HepG2 (cell line): ENCODE results near the gene MC1R. TPM values are rescaled to one million over a fixed set of nuclear protein-coding genes. Genes with fewer than 3 reads are reported as not detected.

Experiments used
- ATAC-seq: fragments of 200-7000 bp; cut with Tn5 transposase; 3 replicates; pipeline ENCODE4 v1.9.1; 2020; ENCODE audit warnings: mild to moderate bottlenecking, moderate library complexity
- BruUV-seq: library from RNA; stranded (reverse); fragments of 400-500 nt; replicated peaks from 2 replicates; lab custom pipeline; 2021; lab: Mats Ljungman, UMichigan
- CTCF ChIA-PET: fragments of 300-600 bp; formaldehyde crosslinking; extraction: SDS; loops from one replicate; lab custom pipeline; 2021; ENCODE audit warnings: low total read pairs, inconsistent platforms, low intra/inter-chr PET ratio; lab: Yijun Ruan, JAX
- POLR2A ChIA-PET: fragments of 350-600 bp; sonication (Branson Sonifier 250); formaldehyde crosslinking; loops from one replicate; lab custom pipeline; 2020; ENCODE audit warnings: antibody characterized with exemption, inconsistent platforms; lab: Yijun Ruan, JAX
- DNase-seq: peaks from one replicate; pipeline ENCODE4 v3.0.0-alpha.2; 2015; ENCODE audit warnings: low spot score
- FAIRE-seq: peaks from 3 replicates; lab custom pipeline; 2011; peaks lifted over from hg19 to GRCh38; lab: Jason Lieb, UNC
- H2AFZ ChIP-seq: one replicate; pipeline ENCODE4 v1.6.1; 2011; ENCODE audit warnings: low read length, inconsistent platforms
- H3K27ac ChIP-seq: fragments of 300-600 bp; 3 replicates; pipeline ENCODE4 v1.8.0; 2011; ENCODE audit warnings: mixed run types, mild to moderate bottlenecking, mixed read lengths, low read length, inconsistent platforms; ENCODE audit not compliant: insufficient read depth; ENCODE audit errors: extremely low read length
- H3K27me3 ChIP-seq, 2 experiments: fragments of 200-600 bp in 1 of 2; 2 replicates in 1 of 2; 3 replicates in 1 of 2; pipeline versions ENCODE4 v1.6.0 to v1.8.0; 2011; ENCODE audit warnings: low read length in 2 of 2, mild to moderate bottlenecking in 2 of 2, moderate library complexity in 2 of 2, inconsistent platforms in 1 of 2; ENCODE audit not compliant: insufficient read depth in 2 of 2, control insufficient read depth in 1 of 2
- H3K36me3 ChIP-seq, 2 experiments: fragments of 200-600 bp in 1 of 2; replicated peaks in 1 of 2; 2 replicates in 1 of 2; 3 replicates in 1 of 2; pipeline versions ENCODE4 v1.5.1 to v1.8.0; 2011; ENCODE audit warnings: low read length in 2 of 2, inconsistent platforms in 1 of 2; ENCODE audit not compliant: insufficient read depth in 2 of 2, control insufficient read depth in 1 of 2
- H3K4me1 ChIP-seq: 2 replicates; pipeline ENCODE4 v1.5.1; 2012; ENCODE audit warnings: low read length, inconsistent platforms; ENCODE audit not compliant: insufficient read depth
- H3K4me2 ChIP-seq: 2 replicates; pipeline ENCODE4 v1.6.0; 2011; ENCODE audit warnings: low read depth, low read length, inconsistent platforms
- H3K4me3 ChIP-seq, 3 experiments: fragments of 200-600 bp in 1 of 3; sonication (generic), shearing (Covaris generic) in 1 of 3; replicated peaks in 1 of 3; 2 replicates each; pipeline ENCODE4 v1.5.1; 2011 to 2016; ENCODE audit warnings: low read length in 3 of 3, inconsistent platforms in 2 of 3, low read depth in 2 of 3, mild to moderate bottlenecking in 2 of 3, control low read depth in 1 of 3, mixed read lengths in 1 of 3; ENCODE audit not compliant: insufficient read depth in 1 of 3
- H3K79me2 ChIP-seq: one replicate; pipeline ENCODE4 v1.6.1; 2011; ENCODE audit warnings: low read length, inconsistent platforms; ENCODE audit not compliant: insufficient read depth
- H3K9ac ChIP-seq: 2 replicates; pipeline ENCODE4 v1.6.0; 2011; ENCODE audit warnings: mild to moderate bottlenecking, low read depth, low read length, inconsistent platforms; ENCODE audit not compliant: insufficient read depth
- H3K9me3 ChIP-seq: 2 replicates; pipeline ENCODE4 v1.5.1; 2012; ENCODE audit warnings: mild to moderate bottlenecking, low read length
- H4K20me1 ChIP-seq: 2 replicates; pipeline ENCODE4 v1.6.0; 2011; ENCODE audit warnings: inconsistent platforms, mild to moderate bottlenecking, low read length, moderate library complexity; ENCODE audit not compliant: insufficient read depth
- AGO2 ChIP-seq: fragments of 200-400 bp; formaldehyde crosslinking; optimal IDR thresholded peaks from 2 replicates; pipeline ENCODE3; 2017; ENCODE audit warnings: mild to moderate bottlenecking, low read depth, low read length, moderate library complexity
- GATAD2A ChIP-seq: IDR thresholded peaks from 2 replicates; pipeline ENCODE4 v1.6.1; 2016
- NKX3-1 ChIP-seq: sonication (generic); formaldehyde crosslinking; IDR thresholded peaks from 2 replicates; pipeline ENCODE4 v1.5.0; 2020; ENCODE audit warnings: missing genetic modification reagents
- PAF1 ChIP-seq: IDR thresholded peaks from 2 replicates; pipeline ENCODE4 v1.6.1; 2016; ENCODE audit warnings: missing genetic modification reagents, missing compliant biosample characterization
- TBX3 ChIP-seq: fragments of 450-650 bp; IDR thresholded peaks from 2 replicates; pipeline ENCODE4 v1.6.1; 2017; ENCODE audit warnings: antibody characterized with exemption, mild to moderate bottlenecking, inconsistent platforms, borderline replicate concordance
- TFDP1 ChIP-seq: IDR thresholded peaks from 2 replicates; pipeline ENCODE4 v1.6.1; 2016; ENCODE audit warnings: missing compliant biosample characterization, missing genetic modification reagents, borderline replicate concordance
- ZNF263 ChIP-seq: sonication (generic); formaldehyde crosslinking; IDR thresholded peaks from 2 replicates; pipeline ENCODE4 v1.4.0; 2020; ENCODE audit warnings: missing genetic modification reagents
- WGBS: methylation state at CpG from one replicate; pipeline ENCODE4 v1.1.6; 2017; ENCODE audit warnings: low lambda C conversion rate; 5-methylcytosine and 5-hydroxymethylcytosine counted together
- in situ Hi-C: cut with HindIII; loops from 2 replicates; pipeline ENCODE4 v1.10.0; 2017; ENCODE audit warnings: low pct_unique_long_range_greater_than_20kb; ENCODE audit not compliant: extremely low pct_ligation_motif_present
- intact Hi-C: fragments of 100-400 bp; cut with micrococcal nuclease; formaldehyde crosslinking; loops from one replicate; pipeline ENCODE4 v1.10.0; 2022; ENCODE audit not compliant: unreplicated experiment
- polyA plus RNA-seq, 8 experiments: library from polyadenylated mRNA; depleted of rRNA in 3 of 8; stranded (reverse) in 7 of 8; unstranded in 1 of 8; fragments of >200 nt; fragmentation: Illumina TruSeq in 4 of 8; extraction: Trizol in 4 of 8; gene quantifications; 2 replicates each; pipeline versions ENCODE4 v1.2.1 to v1.2.3, GENCODE V29; 2011 to 2016; ENCODE audit warnings: low read depth in 4 of 8, missing spikeins in 1 of 8, mixed read lengths in 1 of 8; ENCODE audit not compliant: insufficient read depth in 1 of 8
- total RNA-seq, 5 experiments: library from RNA; depleted of rRNA; stranded (reverse); fragments of >200 nt; fragmentation: Illumina TruSeq; extraction: Trizol; gene quantifications; 2 replicates each; pipeline ENCODE4 v1.2.3, GENCODE V29; 2016; ENCODE audit warnings: low read depth in 1 of 5

The MC1R gene
- total and polyA plus RNA-seq, 2 of the 13 experiments (the other 11 are each of a cell fraction or from before 2014, with no cell fraction given) = 9.1 to 14.8 TPM

GRCh38 chr16:89912627-89913026 lies 6.0 kb upstream of the MC1R start:
- H3K27me3 ChIP-seq = no peaks in the 10 kb centered on the region
- FAIRE-seq = no peak
- no peaks in the 10 kb centered on the region; the same call in 1 of the 2 replicates for H4K20me1 ChIP-seq
- no peak for DNase-seq
- H3K36me3 ChIP-seq = peaks cover 2 to 12% of the 10 kb centered on the region in 2 experiments; a peak in 4 of 5 replicates
- no peak overlapping the region for H3K27ac ChIP-seq
- ATAC-seq = no peak
- POLR2A ChIA-PET = interaction anchor here (8.1 kb wide), 1 partner anchor 10 kb away, joined by 78 read pairs; the partner anchor contains the start of gene TUBB3
- H3K9ac ChIP-seq = no peak overlapping the region
- no TSS peak for BruUV-seq
- TF ChIP-seq ZNF263 (CRISPR knock-in tag) = peak; percentile 17; the same call in 1 of the 2 replicates
- TF ChIP-seq TBX3 = no peak
- TF ChIP-seq TFDP1 (CRISPR knock-in tag) = 0 out of 2 replicates have a peak, but pooled peaks have one; percentile 2
- no peak for TF ChIP-seq GATAD2A
- no peak for TF ChIP-seq NKX3-1 (CRISPR knock-in tag)
- TF ChIP-seq PAF1 (CRISPR knock-in tag) = 0 out of 2 replicates have a peak, but pooled peaks have one; percentile 55
- TF ChIP-seq AGO2 = peak; percentile 81
- TF ChIP-seq, all 625 proteins: peak for 4
- in situ Hi-C loops = no loop called here
- CTCF ChIA-PET = no interaction called here
- Histone ChIP-seq H3K4me3 (no peak overlapping the region), H3K4me1 (peaks cover 43% of the 10 kb centered on the region), H3K9me3 (no peaks in the 10 kb centered on the region), H2AFZ (no peak overlapping the region), H3K79me2 (no peaks in the 10 kb centered on the region), H3K4me2 (no peak overlapping the region)
- WGBS = 89% methylated on average over 14 of the region's 14 CpGs
- intact Hi-C loops = no loop called here
